Suprapubic skin (tissue), 4 donors: ENCODE results near the gene DOK6. TPM values are rescaled to one million over a fixed set of nuclear protein-coding genes. Genes with fewer than 3 reads are reported as not detected.

ENCODE experiments used
- DNase-seq, 2 donors: peaks; one replicate each; pipeline ENCODE4 v3.0.0-alpha.2; 2019; ENCODE audit warnings: low spot score in 2 of 2
- H3K27ac ChIP-seq: fragments of 200-600 bp; sonication (generic); one replicate; pipeline ENCODE4 v1.5.1; 2019
- H3K27me3 ChIP-seq: fragments of 200-600 bp; sonication (generic); one replicate; pipeline ENCODE4 v1.5.1; 2019
- H3K36me3 ChIP-seq: fragments of 200-600 bp; sonication (generic); one replicate; pipeline ENCODE4 v1.5.1; 2019
- H3K4me1 ChIP-seq: fragments of 200-600 bp; sonication (generic); one replicate; pipeline ENCODE4 v1.5.1; 2019
- H3K4me3 ChIP-seq: fragments of 200-600 bp; sonication (generic); one replicate; pipeline ENCODE4 v1.5.1; 2019; ENCODE audit warnings: mild to moderate bottlenecking
- H3K9me3 ChIP-seq: fragments of 200-600 bp; sonication (generic); one replicate; pipeline ENCODE4 v1.5.1; 2019
- CTCF ChIP-seq, 2 donors: fragments of 200-600 bp in 1 of 2; fragments of 450-650 bp in 1 of 2; sonication (generic) in 1 of 2; IDR thresholded peaks; one replicate each; pipeline ENCODE4 v1.5.1; 2016 to 2019; ENCODE audit warnings: antibody characterized with exemption in 2 of 2, mild to moderate bottlenecking in 1 of 2, moderate library complexity in 1 of 2
- EP300 ChIP-seq: sonication (generic); formaldehyde crosslinking; IDR thresholded peaks from one replicate; pipeline ENCODE4 v1.6.1; 2017; ENCODE audit warnings: antibody characterized with exemption
- POLR2A ChIP-seq, 2 donors: fragments of 450-650 bp; IDR thresholded peaks; one replicate each; pipeline ENCODE4 v1.6.1; 2017; ENCODE audit warnings: antibody characterized with exemption in 2 of 2, mild to moderate bottlenecking in 2 of 2, moderate library complexity in 2 of 2
- POLR2AphosphoS5 ChIP-seq, 3 donors: sonication (generic); formaldehyde crosslinking; IDR thresholded peaks; one replicate each; pipeline ENCODE4 v1.6.1; 2017; ENCODE audit warnings: antibody characterized with exemption in 3 of 3
- WGBS: methylation state at CpG from one replicate; pipeline ENCODE4 v1.1.5; 2018; 5-methylcytosine and 5-hydroxymethylcytosine counted together
- total RNA-seq, 4 donors: library from RNA; depleted of rRNA; stranded (reverse); fragments of >200 nt; gene quantifications; one replicate each; pipeline ENCODE4 v1.1.0, GENCODE V29; 2016

Gene DOK6
- total RNA-seq, 4 donors from 2014 or later: 0.21 to 0.80 (median 0.42) TPM; not detected in 1

GRCh38 chr18:69843015-69843414, 442.3 kb downstream of the DOK6 start:
- no peak overlapping the region for H3K27ac ChIP-seq
- DNase-seq: no peak
- H3K4me1 ChIP-seq: no peaks in the 10 kb centered on the region
- H3K4me3 ChIP-seq: no peak overlapping the region
- WGBS: 71% methylated on average over 5 of the region's 5 CpGs
- no peak for TF ChIP-seq POLR2AphosphoS5 (IDR thresholded peaks at IDR 0.05)
- no peak for TF ChIP-seq EP300
- TF ChIP-seq POLR2A (IDR thresholded peaks at IDR 0.05): no peak
- no peak for TF ChIP-seq CTCF (IDR thresholded peaks at IDR 0.05)
- H3K9me3 ChIP-seq: no peaks in the 10 kb centered on the region
- H3K27me3 ChIP-seq: no peaks in the 10 kb centered on the region
- no peaks in the 10 kb centered on the region for H3K36me3 ChIP-seq

GRCh38 chr18:69844656-69845055, 444.0 kb downstream of the DOK6 start:
- WGBS: 85% methylated on average over 2 of the region's 2 CpGs
- no peak overlapping the region for H3K4me3 ChIP-seq
- TF ChIP-seq CTCF (IDR thresholded peaks at IDR 0.05) (no peak), EP300 (no peak), POLR2A (IDR thresholded peaks at IDR 0.05) (no peak), POLR2AphosphoS5 (IDR thresholded peaks at IDR 0.05) (no peak)

GRCh38 chr18:69845593-69846506, 445.2 kb downstream of the DOK6 start:
- TF ChIP-seq EP300 (no peak), POLR2AphosphoS5 (IDR thresholded peaks at IDR 0.05) (no peak), POLR2A (IDR thresholded peaks at IDR 0.05) (no peak), CTCF (IDR thresholded peaks at IDR 0.05) (no peak)
- no peak overlapping the region for H3K27ac ChIP-seq
- no peaks in the 10 kb centered on the region for H3K4me1 ChIP-seq
- 56% methylated on average over 8 of the region's 8 CpGs for WGBS
- no peaks in the 10 kb centered on the region for H3K36me3 ChIP-seq
- no peaks in the 10 kb centered on the region for H3K9me3 ChIP-seq
- H3K27me3 ChIP-seq: no peaks in the 10 kb centered on the region
- H3K4me3 ChIP-seq: no peak overlapping the region
- DNase-seq: no peak

More at GRCh38 chr18:69844656-69845055, 444.0 kb downstream of the DOK6 start:
- H3K27ac ChIP-seq: no peak overlapping the region
- H3K4me1 ChIP-seq: no peaks in the 10 kb centered on the region
- no peaks in the 10 kb centered on the region for H3K9me3 ChIP-seq
- no peaks in the 10 kb centered on the region for H3K36me3 ChIP-seq
- no peak for DNase-seq
- H3K27me3 ChIP-seq: no peaks in the 10 kb centered on the region

GRCh38 chr18:69853051-69853450, 452.4 kb downstream of the DOK6 start:
- Histone ChIP-seq H3K36me3 (no peaks in the 10 kb centered on the region), H3K27ac (no peak overlapping the region), H3K4me3 (no peak overlapping the region), H3K9me3 (no peaks in the 10 kb centered on the region), H3K4me1 (no peaks in the 10 kb centered on the region), H3K27me3 (no peaks in the 10 kb centered on the region)
- WGBS: 60% methylated on average over 4 of the region's 4 CpGs
- DNase-seq: no peak
- TF ChIP-seq EP300 (no peak), CTCF (IDR thresholded peaks at IDR 0.05) (no peak), POLR2A (IDR thresholded peaks at IDR 0.05) (no peak), POLR2AphosphoS5 (IDR thresholded peaks at IDR 0.05) (no peak)

GRCh38 chr18:69854455-69854854, 453.8 kb downstream of the DOK6 start:
- Histone ChIP-seq H3K4me1 (no peaks in the 10 kb centered on the region), H3K27ac (no peak overlapping the region), H3K27me3 (no peaks in the 10 kb centered on the region), H3K9me3 (no peaks in the 10 kb centered on the region), H3K36me3 (no peaks in the 10 kb centered on the region), H3K4me3 (no peak overlapping the region)
- no peak for DNase-seq
- TF ChIP-seq POLR2A (IDR thresholded peaks at IDR 0.05) (no peak), CTCF (IDR thresholded peaks at IDR 0.05) (no peak), EP300 (no peak), POLR2AphosphoS5 (IDR thresholded peaks at IDR 0.05) (no peak)
- WGBS: 100% methylated on average over 1 of the region's 1 CpG
